22Rv1 (cell line): Measurements from ENCODE around the gene KATNAL1.

Source experiments
- CTCF ChIP-seq: fragments of 450-650 bp; IDR thresholded peaks from 2 replicates; pipeline ENCODE4 v1.5.1; 2017; ENCODE audit warnings: mild to moderate bottlenecking
- ZFX ChIP-seq: fragments of 450-650 bp; IDR thresholded peaks from 2 replicates; pipeline ENCODE4 v1.6.1; 2017; ENCODE audit warnings: antibody characterized with exemption, borderline replicate concordance

GRCh38 chr13:30289533-30289932, 17.8 kb downstream of the KATNAL1 start:
- TF ChIP-seq CTCF (no peak), ZFX (no peak)
